Measurements from ENCODE around the gene SLC66A1. TPM values are rescaled to one million over a fixed set of nuclear protein-coding genes. Genes with fewer than 3 reads are reported as not detected.

The SLC66A1 gene
- total RNA-seq, 4 donors from 2014 or later: 6.8 to 14.3 (median 10.3) TPM

DNA sequence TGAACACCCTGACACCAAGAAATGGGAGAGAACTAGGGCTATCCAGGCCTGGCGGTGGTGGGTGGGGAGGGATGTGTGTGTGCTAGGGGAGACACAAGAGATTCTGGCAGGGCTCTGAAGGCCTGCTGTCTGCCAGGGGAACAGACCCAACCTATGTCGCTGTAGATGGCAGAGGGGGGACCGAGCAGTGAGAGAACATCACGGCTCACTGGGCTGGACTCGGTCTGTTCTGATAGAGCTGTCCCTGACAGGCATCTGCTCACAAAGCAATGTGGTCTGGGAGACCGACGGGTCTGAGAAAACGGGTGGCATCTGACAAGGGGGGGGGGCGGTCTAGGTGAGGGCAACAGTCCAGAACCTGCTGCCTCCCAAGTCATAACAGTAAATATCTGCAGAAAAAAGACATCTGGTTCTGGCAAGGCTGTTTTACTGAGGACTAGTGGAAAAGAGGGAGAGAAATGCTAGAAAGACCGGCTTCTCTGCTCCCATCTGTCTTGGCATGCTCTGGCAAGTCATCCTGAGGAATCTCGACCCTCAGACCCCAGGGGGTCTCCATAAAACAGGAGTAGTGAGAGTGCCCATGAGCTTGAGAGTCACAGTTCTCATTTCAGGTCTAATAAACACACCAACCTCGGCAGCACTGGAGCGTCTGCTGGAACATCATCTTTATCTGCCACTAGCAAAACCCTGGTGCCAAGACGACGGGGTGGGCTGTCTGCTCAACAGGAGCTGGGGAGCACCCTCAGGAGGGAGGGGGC lies 36.5 kb downstream of the SLC66A1 start:
- peaks cover 12 to 80% (median 13%) of the 10 kb centered on the region in 3 donors for H3K36me3 ChIP-seq
- peak overlapping the region in 3 of 4 donors; percentile 59 to 71 (median 71) for H3K27ac ChIP-seq
- no peaks in the 10 kb centered on the region for H3K9me3 ChIP-seq
- no peaks in the 10 kb centered on the region for H3K27me3 ChIP-seq
- H3K4me1 ChIP-seq: peaks cover 24 to 91% (median 46%) of the 10 kb centered on the region in 3 donors
- intact Hi-C loops (cut with DNase I): no loop called here
- 66 to 68% methylated on average over 9 of the region's 15 CpGs for WGBS, 2 donors
- no peak for DNase-seq
- H3K4me3 ChIP-seq: no peak overlapping the region
- TF ChIP-seq, protein P1, sequence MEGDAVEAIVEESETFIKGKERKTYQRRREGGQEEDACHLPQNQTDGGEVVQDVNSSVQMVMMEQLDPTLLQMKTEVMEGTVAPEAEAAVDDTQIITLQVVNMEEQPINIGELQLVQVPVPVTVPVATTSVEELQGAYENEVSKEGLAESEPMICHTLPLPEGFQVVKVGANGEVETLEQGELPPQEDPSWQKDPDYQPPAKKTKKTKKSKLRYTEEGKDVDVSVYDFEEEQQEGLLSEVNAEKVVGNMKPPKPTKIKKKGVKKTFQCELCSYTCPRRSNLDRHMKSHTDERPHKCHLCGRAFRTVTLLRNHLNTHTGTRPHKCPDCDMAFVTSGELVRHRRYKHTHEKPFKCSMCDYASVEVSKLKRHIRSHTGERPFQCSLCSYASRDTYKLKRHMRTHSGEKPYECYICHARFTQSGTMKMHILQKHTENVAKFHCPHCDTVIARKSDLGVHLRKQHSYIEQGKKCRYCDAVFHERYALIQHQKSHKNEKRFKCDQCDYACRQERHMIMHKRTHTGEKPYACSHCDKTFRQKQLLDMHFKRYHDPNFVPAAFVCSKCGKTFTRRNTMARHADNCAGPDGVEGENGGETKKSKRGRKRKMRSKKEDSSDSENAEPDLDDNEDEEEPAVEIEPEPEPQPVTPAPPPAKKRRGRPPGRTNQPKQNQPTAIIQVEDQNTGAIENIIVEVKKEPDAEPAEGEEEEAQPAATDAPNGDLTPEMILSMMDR (IDR thresholded peaks at IDR 0.05): no peak
- no peak for TF ChIP-seq POLR2A (IDR thresholded peaks at IDR 0.05)

DNA sequence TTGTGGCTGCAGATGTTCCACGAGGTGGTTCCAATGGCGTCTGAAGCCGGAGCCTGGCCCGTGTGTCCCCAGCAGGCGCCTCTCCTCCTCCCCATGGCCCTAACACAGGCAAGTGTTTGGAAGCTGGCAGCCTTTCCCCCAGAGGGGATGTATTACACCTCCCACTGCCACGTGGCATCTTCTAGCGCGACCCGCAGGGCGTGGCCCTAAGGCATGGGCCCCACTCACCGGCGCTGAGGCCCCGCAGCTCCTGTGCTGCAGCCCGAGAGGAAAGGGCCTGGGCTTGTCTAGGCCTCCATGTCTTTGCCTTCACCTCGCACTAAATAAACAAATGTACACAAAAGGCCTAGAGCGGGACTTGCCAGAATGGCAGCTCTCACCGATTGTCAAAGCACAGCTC lies 37.9 kb downstream of the SLC66A1 start:
- peaks cover 32 to 91% (median 53%) of the 10 kb centered on the region in 3 donors for H3K4me1 ChIP-seq
- DNase-seq: no peak
- TF ChIP-seq POLR2A (IDR thresholded peaks at IDR 0.05): no peak
- TF ChIP-seq, protein P1 (IDR thresholded peaks at IDR 0.05): no peak
- peaks cover 6 to 80% (median 22%) of the 10 kb centered on the region in 3 donors for H3K36me3 ChIP-seq
- H3K27me3 ChIP-seq: no peaks in the 10 kb centered on the region
- 40 to 59% methylated on average over 9 to 15 of the region's 17 CpGs for WGBS, 2 donors
- no peaks in the 10 kb centered on the region for H3K9me3 ChIP-seq
- intact Hi-C loops (cut with DNase I): no loop called here
- H3K27ac ChIP-seq: peak overlapping the region; percentile 12 to 71 (median 65)
- no peak overlapping the region for H3K4me3 ChIP-seq

DNA sequence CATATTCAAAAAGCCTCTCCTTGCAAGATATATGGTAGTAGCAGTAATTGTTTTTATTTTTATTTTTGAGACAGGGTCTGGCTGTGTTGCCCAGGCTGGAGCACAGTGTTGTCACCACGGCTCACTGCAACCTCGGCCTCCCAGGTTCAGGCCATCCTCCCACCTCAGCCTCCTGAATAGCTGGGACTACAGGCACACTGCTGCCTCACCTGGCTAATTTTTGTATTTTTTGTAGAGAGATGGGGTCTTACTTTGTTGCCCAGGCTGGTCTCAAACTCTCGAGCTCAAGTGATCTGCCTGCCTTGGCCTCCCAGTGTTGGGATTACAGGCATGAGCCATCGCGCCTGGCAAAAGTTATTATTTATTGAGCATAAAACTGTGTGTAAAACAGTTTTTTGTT lies 38.4 kb downstream of the SLC66A1 start:
- H3K4me1 ChIP-seq: peaks cover 32 to 91% (median 53%) of the 10 kb centered on the region in 3 donors
- no peaks in the 10 kb centered on the region for H3K27me3 ChIP-seq
- no peak overlapping the region for H3K4me3 ChIP-seq
- H3K36me3 ChIP-seq: peaks cover 5 to 80% (median 27%) of the 10 kb centered on the region in 3 donors
- TF ChIP-seq, protein P1 (IDR thresholded peaks at IDR 0.05): no peak
- TF ChIP-seq POLR2A (IDR thresholded peaks at IDR 0.05): no peak
- peak overlapping the region in 2 of 4 donors; percentile 71 for H3K27ac ChIP-seq
- 89 to 95% methylated on average over 5 of the region's 5 CpGs for WGBS, 2 donors
- no peak for DNase-seq
- H3K9me3 ChIP-seq: no peaks in the 10 kb centered on the region
- intact Hi-C loops (cut with DNase I): no loop called here

DNA sequence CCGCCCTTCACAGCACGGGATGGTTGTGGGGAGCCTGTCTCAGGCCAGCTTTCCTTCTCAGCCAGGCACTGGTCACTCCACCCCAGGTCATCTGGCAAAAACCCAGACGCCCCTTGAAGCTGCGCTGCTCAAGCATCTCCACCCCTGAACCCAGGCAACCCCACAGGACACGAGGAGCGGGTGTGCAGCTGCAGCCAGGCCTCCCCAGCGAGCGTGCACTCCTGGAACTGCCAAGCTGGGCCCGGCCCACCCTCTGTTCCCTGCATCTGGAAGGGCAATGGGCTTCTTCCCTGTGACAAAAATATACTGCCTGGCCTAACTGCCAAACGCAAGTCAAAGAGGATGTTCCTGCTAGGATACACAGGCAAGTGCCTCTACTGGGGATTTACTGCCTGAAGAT lies 39.7 kb downstream of the SLC66A1 start:
- intact Hi-C loops (cut with DNase I): no loop called here
- no peaks in the 10 kb centered on the region for H3K27me3 ChIP-seq
- 61 to 93% methylated on average over 3 to 9 of the region's 10 CpGs for WGBS, 2 donors
- peaks cover 18 to 91% (median 37%) of the 10 kb centered on the region in 3 donors for H3K36me3 ChIP-seq
- peaks cover 32 to 96% (median 53%) of the 10 kb centered on the region in 3 donors for H3K4me1 ChIP-seq
- H3K9me3 ChIP-seq: no peaks in the 10 kb centered on the region
- TF ChIP-seq POLR2A (IDR thresholded peaks at IDR 0.05): no peak
- TF ChIP-seq, protein P1 (IDR thresholded peaks at IDR 0.05): no peak
- no peak overlapping the region for H3K4me3 ChIP-seq
- H3K27ac ChIP-seq: peak overlapping the region; percentile 62 to 82 (median 72)
- no peak for DNase-seq

DNA sequence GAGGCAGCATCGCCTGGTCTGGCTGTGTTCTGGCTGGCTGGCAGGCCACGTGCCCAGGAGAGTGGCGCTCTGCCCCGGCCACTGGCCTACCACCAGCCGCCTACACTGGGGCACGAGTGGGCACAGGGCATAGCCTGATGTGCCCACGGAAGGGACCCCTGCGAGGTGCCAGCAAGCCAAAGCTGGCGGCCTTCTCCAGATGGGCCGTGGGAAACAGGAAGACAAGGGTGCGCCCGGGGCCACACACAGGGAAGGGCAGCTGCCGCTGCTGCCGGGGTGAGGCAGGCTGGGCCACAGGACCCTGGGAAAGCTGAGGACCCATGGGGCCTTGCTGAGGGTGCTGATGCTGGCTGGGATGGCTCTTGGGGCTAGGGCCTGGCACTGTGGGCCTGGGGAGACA lies 40.7 kb downstream of the SLC66A1 start:
- H3K27ac ChIP-seq: peak overlapping the region; percentile 62 to 82 (median 72)
- peaks cover 25 to 98% (median 41%) of the 10 kb centered on the region in 3 donors for H3K36me3 ChIP-seq
- no peak for DNase-seq
- no peak for TF ChIP-seq POLR2A (IDR thresholded peaks at IDR 0.05)
- intact Hi-C loops (cut with DNase I): no loop called here
- no peak overlapping the region for H3K4me3 ChIP-seq
- H3K27me3 ChIP-seq: no peaks in the 10 kb centered on the region
- H3K9me3 ChIP-seq: no peaks in the 10 kb centered on the region
- WGBS, 2 donors: 32 to 60% methylated on average over 2 to 12 of the region's 14 CpGs
- H3K4me1 ChIP-seq: peaks cover 28 to 92% (median 52%) of the 10 kb centered on the region in 3 donors
